ENCODE measurements around the gene PALMD. TPM values are rescaled to one million over a fixed set of nuclear protein-coding genes. Genes with fewer than 3 reads are reported as not detected.

The PALMD gene
- total RNA-seq, 2 experiments from 2014 or later, result not detected

DNA sequence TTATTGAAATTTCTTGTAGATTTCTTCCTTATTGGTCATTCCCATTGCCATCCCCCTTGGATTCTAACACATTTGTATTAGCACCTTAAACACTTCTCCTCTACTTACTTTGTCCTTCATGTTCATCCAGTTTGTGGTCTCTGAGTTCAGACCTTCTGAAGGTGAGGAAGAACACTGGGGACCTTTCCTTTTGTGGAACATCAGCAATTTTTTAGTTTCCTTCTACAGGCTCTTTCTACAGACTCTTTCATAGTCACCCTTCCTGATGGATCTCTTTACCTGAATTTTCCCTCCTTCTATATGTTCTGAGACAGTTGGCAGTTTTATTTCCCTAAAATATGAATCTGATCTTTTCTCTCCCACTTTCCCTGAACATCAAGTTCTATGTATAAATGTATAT is 4.4 kb upstream of the PALMD start:
- Mint-ChIP-seq H3K9me3 (ENCODE audit: low read depth) (no peaks in the 10 kb centered on the region), H3K27me3 (peaks cover 19% of the 10 kb centered on the region), H3K27ac (no peak overlapping the region), H3K4me3 (no peak overlapping the region), H3K36me3 (no peaks in the 10 kb centered on the region), H3K4me1 (no peaks in the 10 kb centered on the region)
- CTCF ChIA-PET, result no interaction called here
- ATAC-seq, result no peak
- DNase-seq, result no peak

DNA sequence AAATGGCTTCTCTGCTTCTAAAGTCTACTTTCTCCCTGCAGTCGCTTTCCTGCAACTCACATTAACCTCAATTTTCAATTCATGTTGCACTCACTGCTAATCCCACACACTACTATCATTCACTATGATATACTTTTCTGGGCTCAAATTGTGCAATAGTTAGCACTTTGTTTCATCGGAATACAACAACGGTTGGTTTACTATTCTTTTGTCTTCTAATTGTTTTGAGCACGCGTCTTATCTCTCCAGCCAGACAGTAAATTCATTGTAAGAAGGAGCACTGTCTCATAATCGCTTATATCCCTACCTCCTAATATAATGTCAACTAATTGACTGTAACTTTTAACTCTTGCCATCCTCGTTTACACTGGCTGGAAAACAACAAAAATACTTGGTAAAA is 3.9 kb upstream of the PALMD start:
- ATAC-seq (no peak), DNase-seq (no peak)
- Mint-ChIP-seq H3K27ac (no peak overlapping the region), H3K4me1 (no peaks in the 10 kb centered on the region), H3K27me3 (peaks cover 22% of the 10 kb centered on the region), H3K4me3 (no peak overlapping the region), H3K9me3 (ENCODE audit: low read depth) (no peaks in the 10 kb centered on the region), H3K36me3 (no peaks in the 10 kb centered on the region)
- CTCF ChIA-PET, result no interaction called here

DNA sequence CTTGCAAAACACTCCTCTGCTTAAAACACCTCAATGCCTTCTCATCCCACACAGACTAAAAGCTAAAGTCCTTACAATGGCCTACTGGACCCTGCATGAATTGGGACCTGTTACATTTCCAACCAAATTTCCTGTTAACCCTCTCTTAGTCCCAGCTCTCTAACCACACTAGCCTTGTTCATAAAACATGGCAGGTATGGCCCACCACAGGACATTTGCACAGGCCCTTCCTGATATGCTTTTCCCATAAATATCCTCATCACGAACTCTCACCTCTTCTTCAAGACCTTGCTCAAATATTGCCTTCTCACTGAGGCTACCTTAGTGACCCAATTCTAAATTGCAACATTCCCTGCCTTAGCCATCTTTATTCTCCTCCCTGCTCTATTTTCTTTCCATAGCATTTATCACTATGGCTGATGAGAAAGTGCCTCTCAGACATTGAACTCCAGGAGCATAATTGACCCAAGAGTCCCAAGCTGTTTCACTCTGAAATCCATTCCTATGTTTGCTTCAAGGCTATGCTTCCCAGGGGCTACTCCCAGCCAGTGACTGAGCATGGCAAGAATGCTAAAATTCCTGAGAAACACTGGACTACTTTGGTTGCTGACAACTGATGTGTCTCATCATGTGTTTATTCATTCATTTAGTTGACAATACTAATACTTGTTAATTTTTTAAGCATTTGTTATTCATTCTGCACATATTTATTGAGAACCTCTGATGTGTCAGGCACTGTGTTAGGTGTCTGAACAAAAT is 2.7 kb upstream of the PALMD start:
- Mint-ChIP-seq H3K27me3 (peaks cover 29% of the 10 kb centered on the region), H3K4me1 (no peaks in the 10 kb centered on the region), H3K9me3 (ENCODE audit: low read depth) (no peaks in the 10 kb centered on the region), H3K4me3 (no peak overlapping the region), H3K27ac (no peak overlapping the region), H3K36me3 (no peaks in the 10 kb centered on the region)
- CTCF ChIA-PET, result no interaction called here
- DNase-seq (no peak), ATAC-seq (no peak)

DNA sequence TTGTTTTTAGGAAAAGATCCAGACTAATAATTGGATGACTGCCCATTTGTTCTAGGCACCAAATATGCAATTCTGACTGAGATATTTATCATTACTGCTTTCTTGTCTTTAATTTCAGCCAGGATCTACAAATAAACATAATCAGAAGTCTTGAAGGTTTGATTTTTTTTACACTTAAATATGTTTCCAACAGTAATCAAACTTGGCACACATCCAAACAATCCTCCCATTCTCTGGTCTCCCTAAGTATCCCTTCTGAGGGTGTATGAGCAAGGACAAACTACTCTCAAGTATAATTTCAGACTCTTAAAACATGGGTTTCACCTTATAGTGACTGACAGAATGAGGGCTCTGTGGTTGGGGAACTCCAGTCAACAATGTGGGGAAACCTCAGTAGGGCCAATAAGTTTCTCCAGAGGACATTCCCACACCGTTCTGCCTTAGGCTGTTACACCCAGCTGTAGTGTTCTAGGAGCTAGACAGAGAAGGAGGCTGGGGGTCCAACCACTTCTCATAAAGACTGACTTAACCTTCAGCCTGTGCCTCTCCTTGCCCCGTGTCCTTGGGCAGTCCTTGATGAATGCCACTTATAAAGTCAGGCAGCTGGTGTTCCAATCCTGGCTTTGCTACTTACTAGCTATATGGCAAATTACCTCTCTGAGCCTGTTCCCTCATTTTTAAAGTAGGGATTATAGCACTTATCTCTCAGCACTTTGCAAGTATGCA is 1.5 kb upstream of the PALMD start:
- Mint-ChIP-seq H3K4me3 (no peak overlapping the region), H3K36me3 (no peaks in the 10 kb centered on the region), H3K27me3 (peaks cover 34% of the 10 kb centered on the region), H3K9me3 (ENCODE audit: low read depth) (no peaks in the 10 kb centered on the region), H3K4me1 (no peaks in the 10 kb centered on the region), H3K27ac (no peak overlapping the region)
- DNase-seq (no peak), ATAC-seq (no peak)
- CTCF ChIA-PET, result interaction anchor here (1.3 kb wide), 1 partner anchor 9 kb away, joined by 4 read pairs; no protein-coding TSS in a partner anchor

DNA sequence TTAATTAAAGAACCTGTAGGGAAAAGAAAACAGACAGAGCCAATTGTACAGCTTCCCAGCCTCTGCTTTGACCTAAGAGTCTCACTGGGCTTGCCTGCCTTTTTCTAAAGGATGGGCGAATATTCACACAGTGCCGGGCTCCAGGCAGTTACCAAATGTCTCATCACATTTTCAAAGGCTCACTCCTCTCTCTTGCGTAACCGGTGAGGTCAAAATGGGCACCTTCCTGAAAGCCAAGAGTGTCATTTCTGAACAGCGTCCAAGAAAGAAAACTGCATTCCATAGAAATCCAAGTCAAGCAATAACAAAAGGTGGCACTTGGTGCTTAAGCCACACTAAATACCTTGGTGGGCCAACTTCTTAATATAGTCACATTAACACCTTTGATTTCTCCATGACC is 710 bp upstream of the PALMD start:
- H3K27me3 Mint-ChIP-seq, result peaks cover 40% of the 10 kb centered on the region
- H3K4me3 Mint-ChIP-seq, result no peak overlapping the region
- H3K9me3 Mint-ChIP-seq (ENCODE audit: low read depth), result no peaks in the 10 kb centered on the region
- no peak for DNase-seq
- no peak for ATAC-seq
- H3K36me3 Mint-ChIP-seq, result no peaks in the 10 kb centered on the region
- no peak overlapping the region for H3K27ac Mint-ChIP-seq
- no peaks in the 10 kb centered on the region for H3K4me1 Mint-ChIP-seq
- CTCF ChIA-PET, result interaction anchor here (1.2 to 1.3 kb wide), 2 partner anchors 10 to 35 kb away, joined by 3 to 4 read pairs; no protein-coding TSS in a partner anchor

DNA sequence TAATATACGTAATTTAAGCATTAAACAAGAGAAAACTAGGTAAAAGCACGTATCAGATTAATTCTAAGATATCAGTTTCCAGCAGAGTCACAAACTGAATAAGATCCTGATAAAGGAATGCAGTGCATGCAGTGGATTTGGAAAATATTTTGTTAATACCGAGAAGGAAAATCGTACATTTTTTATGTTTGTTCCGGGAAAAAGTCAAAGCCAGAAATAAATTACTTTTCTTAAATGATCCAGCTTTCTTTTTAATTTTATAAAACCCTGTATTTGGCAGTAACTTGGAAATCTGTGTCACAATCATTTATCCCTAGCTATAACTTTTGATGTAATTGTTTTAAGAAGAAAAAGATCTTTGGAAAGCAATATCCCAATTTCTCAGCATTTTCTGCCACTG is 955 bp downstream of the PALMD start:
- Mint-ChIP-seq H3K4me1 (no peaks in the 10 kb centered on the region), H3K9me3 (ENCODE audit: low read depth) (no peaks in the 10 kb centered on the region), H3K4me3 (no peak overlapping the region), H3K27ac (no peak overlapping the region), H3K36me3 (no peaks in the 10 kb centered on the region), H3K27me3 (peaks cover 51% of the 10 kb centered on the region)
- no peak for DNase-seq
- CTCF ChIA-PET, result no interaction called here
- ATAC-seq, result no peak

DNA sequence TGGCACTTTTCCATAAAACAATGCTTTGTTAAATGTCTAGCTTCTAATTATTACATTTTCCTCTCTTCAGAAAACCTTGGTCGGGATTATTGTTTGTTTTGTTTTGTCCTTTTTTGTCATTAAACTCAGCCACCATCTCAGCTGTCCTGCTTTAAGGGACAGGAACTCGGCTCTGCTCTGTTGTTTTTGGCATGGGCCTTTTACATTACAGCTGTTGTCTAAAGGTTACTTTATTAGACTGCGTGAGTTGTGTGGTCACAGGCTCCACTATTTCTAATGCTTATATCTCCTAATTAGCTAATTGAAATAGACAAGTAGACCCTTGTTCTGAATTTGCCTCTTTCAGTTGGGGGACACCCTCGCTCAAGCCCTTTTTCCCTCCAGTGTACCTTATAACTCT is 1.6 kb downstream of the PALMD start:
- H3K36me3 Mint-ChIP-seq, result no peaks in the 10 kb centered on the region
- ATAC-seq, result no peak
- CTCF ChIA-PET, result no interaction called here
- H3K27me3 Mint-ChIP-seq, result peaks cover 51% of the 10 kb centered on the region
- H3K27ac Mint-ChIP-seq, result no peak overlapping the region
- DNase-seq, result no peak
- H3K4me1 Mint-ChIP-seq, result no peaks in the 10 kb centered on the region
- no peaks in the 10 kb centered on the region for H3K9me3 Mint-ChIP-seq (ENCODE audit: low read depth)
- H3K4me3 Mint-ChIP-seq, result no peak overlapping the region

DNA sequence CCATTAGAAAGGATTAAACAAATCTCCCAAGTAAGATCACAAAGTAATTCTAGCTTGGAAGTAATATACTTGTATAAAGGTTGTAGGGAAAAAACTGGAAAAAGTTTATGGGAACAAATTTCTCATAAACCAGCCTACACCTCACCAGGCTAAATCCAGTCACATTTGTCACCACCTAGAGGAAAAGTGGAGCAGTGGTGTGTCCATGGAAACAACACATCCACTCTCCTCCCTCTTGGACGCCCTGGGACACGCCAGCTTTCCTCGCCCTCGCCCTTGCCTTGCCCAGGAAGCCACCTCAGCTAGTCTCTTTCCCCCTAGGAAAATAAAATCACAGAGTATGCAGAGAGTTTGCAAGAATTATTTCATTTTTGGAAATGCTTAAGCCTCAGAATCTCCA is 2.2 kb downstream of the PALMD start:
- no peak for DNase-seq
- no peak overlapping the region for H3K4me3 Mint-ChIP-seq
- ATAC-seq, result no peak
- no peaks in the 10 kb centered on the region for H3K9me3 Mint-ChIP-seq (ENCODE audit: low read depth)
- no peaks in the 10 kb centered on the region for H3K36me3 Mint-ChIP-seq
- no peaks in the 10 kb centered on the region for H3K4me1 Mint-ChIP-seq
- no peak overlapping the region for H3K27ac Mint-ChIP-seq
- CTCF ChIA-PET, result no interaction called here
- peaks cover 51% of the 10 kb centered on the region for H3K27me3 Mint-ChIP-seq

DNA sequence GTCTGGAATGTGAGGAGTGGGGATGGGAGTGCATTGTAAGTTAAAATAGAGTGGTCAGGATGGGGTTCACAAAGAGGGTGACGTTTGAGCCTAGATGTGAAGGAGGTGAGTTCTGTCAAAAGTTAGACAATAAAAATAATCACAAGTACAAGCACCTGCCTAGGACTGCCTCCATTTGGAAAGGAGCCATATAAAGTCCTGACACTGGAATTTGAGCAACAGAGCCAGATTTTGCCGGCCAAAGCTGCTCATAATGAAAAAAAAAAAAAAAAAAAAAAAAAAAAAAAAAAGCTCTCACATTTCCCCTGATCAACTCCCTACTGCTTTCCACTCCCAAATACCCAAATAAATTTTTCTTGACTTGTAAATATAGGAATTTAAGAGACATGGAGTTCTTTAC is 4.1 kb downstream of the PALMD start:
- no peaks in the 10 kb centered on the region for H3K9me3 Mint-ChIP-seq (ENCODE audit: low read depth)
- H3K36me3 Mint-ChIP-seq, result no peaks in the 10 kb centered on the region
- H3K27me3 Mint-ChIP-seq, result peaks cover 56% of the 10 kb centered on the region
- CTCF ChIA-PET, result no interaction called here
- ATAC-seq, result no peak
- no peak overlapping the region for H3K4me3 Mint-ChIP-seq
- H3K27ac Mint-ChIP-seq, result no peak overlapping the region
- no peak for DNase-seq
- no peaks in the 10 kb centered on the region for H3K4me1 Mint-ChIP-seq

DNA sequence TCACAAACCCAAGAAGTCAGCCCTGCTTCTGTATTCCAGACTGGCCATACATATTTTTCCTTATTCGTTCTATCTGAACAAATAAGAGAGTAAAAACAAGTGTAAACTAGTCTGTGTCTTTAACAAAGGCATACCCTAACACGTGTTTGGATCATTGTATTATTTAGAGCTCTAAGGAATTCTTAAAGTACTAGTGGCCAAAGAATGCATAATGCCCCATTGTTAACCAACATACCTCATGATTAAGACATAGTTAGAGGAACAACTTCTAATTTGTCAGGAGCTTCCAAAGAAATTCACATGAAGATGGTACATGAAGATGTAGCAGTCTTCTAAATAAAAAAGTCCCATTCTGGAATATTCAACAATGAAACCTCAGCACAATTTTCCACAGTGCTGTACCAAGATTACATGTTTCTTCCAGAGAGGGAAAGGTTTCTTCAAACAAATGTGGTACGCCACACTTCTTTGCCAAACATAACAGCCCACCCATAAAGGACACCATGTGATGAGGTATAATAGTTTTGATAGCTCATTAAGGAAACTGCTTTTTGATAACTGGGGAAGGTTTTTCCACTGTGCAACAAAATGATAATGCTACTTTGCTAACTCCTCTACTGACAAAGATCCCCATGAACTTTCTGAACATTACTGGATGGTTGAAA is 5.0 kb downstream of the PALMD start:
- no peaks in the 10 kb centered on the region for H3K36me3 Mint-ChIP-seq
- DNase-seq (no peak), ATAC-seq (no peak)
- peaks cover 53% of the 10 kb centered on the region for H3K27me3 Mint-ChIP-seq
- H3K27ac Mint-ChIP-seq, result no peak overlapping the region
- CTCF ChIA-PET, result no interaction called here
- H3K4me3 Mint-ChIP-seq, result no peak overlapping the region
- H3K4me1 Mint-ChIP-seq, result no peaks in the 10 kb centered on the region
- no peaks in the 10 kb centered on the region for H3K9me3 Mint-ChIP-seq (ENCODE audit: low read depth)

DNA sequence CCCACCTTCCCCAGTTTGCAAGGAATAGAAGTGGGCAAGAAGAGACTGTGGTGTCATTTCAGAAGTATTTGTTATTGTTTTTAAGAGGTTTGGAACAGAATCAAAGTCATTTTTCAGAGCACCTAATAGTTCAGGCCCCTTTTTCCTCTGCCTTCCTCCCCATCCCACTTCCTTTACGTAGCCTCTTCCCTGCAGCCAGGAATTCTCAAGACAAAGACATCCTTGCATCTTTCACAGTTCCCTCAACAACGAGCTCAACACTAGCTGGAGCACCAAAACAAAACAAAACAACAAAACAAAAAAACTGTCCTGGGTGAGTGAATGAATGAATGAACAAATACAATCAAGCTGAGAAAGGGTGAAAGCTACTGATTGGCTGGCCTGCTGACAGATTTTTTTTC is 7.0 kb downstream of the PALMD start:
- no peak overlapping the region for H3K4me3 Mint-ChIP-seq
- no peaks in the 10 kb centered on the region for H3K36me3 Mint-ChIP-seq
- CTCF ChIA-PET, result no interaction called here
- no peak overlapping the region for H3K27ac Mint-ChIP-seq
- DNase-seq (no peak), ATAC-seq (no peak)
- H3K4me1 Mint-ChIP-seq, result no peaks in the 10 kb centered on the region
- H3K9me3 Mint-ChIP-seq (ENCODE audit: low read depth), result no peaks in the 10 kb centered on the region
- H3K27me3 Mint-ChIP-seq, result peaks cover 36% of the 10 kb centered on the region

DNA sequence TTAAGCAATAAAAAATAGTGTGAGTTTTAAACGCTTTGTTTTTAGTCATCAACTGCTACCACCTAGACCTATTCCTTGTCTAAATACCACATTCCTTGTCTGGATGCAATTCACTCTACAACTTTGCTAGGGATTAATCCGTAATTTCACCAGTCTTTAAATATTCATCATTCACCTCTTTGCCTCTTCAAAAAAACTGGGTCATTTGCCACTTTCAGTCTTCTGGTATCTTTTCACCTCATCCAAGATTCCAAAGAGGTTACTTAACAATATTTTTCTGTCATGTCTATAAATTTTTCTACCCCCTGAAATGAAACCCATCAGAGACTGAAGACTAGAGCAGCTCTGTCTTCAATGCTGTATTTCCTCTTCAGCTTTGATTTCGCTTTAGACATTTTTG is 9.5 kb downstream of the PALMD start:
- Mint-ChIP-seq H3K27me3 (peaks cover 23% of the 10 kb centered on the region), H3K4me1 (no peaks in the 10 kb centered on the region), H3K27ac (no peak overlapping the region), H3K4me3 (no peak overlapping the region), H3K9me3 (ENCODE audit: low read depth) (no peaks in the 10 kb centered on the region), H3K36me3 (no peaks in the 10 kb centered on the region)
- CTCF ChIA-PET, result no interaction called here
- no peak for ATAC-seq
- no peak for DNase-seq

DNA sequence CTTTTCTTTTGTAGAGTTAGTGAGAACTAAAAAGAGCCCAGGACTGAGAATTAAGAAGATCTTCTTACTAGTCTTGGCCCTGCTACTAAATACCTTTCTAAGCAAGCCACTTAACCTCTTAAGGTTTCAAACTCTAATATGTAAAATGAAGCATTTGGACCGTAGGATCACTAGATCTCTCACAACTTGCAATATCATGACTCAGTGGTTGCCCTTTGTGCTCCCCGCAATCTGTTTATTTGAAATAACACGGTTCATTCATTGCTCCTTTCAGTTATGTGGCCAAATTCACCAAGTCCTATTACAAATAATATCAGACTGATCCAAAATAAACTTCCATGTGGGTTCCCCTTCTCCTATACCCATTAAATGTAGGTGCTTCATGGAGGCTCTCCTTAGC is 10.8 kb downstream of the PALMD start:
- Mint-ChIP-seq H3K27me3 (peaks cover 14% of the 10 kb centered on the region), H3K4me1 (no peaks in the 10 kb centered on the region), H3K4me3 (no peak overlapping the region), H3K27ac (no peak overlapping the region), H3K9me3 (ENCODE audit: low read depth) (no peaks in the 10 kb centered on the region), H3K36me3 (no peaks in the 10 kb centered on the region)
- CTCF ChIA-PET, result no interaction called here
- ATAC-seq (no peak), DNase-seq (no peak)

Measured in activated CD8-positive, alpha-beta memory T cell treated with anti-CD3 and anti-CD28 coated beads, Interleukin-2, amount 10 ng/mL, durations not matched to agents 7 days and 5 days (primary cell).